GM18505 (cell line): Measurements from ENCODE around the gene NABP1.

Experiments
- ATAC-seq: cut with Tn5 transposase; IDR thresholded peaks from one replicate; pipeline ENCODE4 v1.9.1; 2021; ENCODE audit not compliant: unreplicated experiment
- POLR2A ChIP-seq: IDR thresholded peaks from 4 replicates; pipeline ENCODE4 v1.6.1; 2011; ENCODE audit warnings: borderline replicate concordance; ENCODE audit not compliant: insufficient read depth, insufficient read length; ENCODE audit errors: extremely low read depth

Gene NABP1

DNA sequence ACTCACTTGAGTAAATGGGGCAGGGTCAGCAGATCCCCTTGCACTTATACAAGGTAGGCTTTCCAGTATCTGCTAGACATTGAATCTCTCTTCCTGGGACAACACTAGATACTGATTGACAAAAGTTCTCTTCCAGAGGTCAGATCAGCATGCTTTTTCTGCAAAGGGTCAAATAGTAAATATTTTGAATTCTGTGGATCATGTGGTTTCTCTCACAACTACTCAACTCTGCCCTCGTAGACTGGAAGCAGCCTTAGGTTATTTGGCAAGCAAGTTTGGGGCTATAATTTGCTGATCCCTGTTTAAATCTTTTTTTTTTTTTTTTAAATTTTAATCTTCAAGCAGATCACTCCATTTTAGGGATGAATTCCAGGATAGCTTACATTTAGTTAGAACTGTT, 17.4 kb upstream of the NABP1 start:
- no peak for TF ChIP-seq POLR2A

DNA sequence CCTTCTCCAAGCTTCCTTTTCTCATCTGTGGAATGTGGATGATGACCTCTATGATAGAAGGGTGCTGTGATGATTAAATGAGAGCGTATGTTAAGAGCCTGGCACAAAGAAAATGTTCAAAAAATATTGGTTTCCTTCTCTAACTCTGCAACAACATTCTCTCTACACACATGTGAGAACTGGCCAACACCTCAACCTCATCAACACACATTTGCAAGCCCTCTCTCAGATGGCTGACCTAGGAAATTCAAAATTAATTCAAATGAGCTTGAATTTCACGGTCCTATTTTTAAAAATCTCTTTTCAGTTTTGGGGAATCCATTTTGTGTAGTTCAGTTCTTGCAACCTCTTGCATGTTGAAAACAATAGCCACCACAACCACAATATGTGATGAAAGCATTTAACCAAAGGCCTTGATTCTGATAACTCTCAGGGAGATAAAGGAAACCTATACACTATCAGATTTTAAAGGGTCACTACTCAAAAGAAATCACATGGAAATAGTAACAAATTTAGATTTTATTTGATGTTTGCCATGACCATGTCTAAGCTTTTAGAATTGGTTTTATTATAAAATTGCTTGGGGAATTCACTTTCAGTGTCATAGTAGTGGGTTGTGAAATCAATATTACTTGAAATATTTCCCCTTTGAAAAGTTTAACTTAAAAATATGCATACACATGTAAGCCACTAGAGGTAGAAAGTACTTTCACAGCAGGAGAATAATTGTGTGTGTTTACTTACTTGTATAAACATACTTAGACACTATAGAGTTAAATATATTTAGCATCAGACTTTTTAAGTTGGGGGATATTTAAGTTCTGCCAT, 16.6 kb upstream of the NABP1 start:
- no peak for ATAC-seq
- TF ChIP-seq POLR2A: no peak

More for the DNA sequence above, 17.4 kb upstream of the NABP1 start:
- ATAC-seq: no peak

DNA sequence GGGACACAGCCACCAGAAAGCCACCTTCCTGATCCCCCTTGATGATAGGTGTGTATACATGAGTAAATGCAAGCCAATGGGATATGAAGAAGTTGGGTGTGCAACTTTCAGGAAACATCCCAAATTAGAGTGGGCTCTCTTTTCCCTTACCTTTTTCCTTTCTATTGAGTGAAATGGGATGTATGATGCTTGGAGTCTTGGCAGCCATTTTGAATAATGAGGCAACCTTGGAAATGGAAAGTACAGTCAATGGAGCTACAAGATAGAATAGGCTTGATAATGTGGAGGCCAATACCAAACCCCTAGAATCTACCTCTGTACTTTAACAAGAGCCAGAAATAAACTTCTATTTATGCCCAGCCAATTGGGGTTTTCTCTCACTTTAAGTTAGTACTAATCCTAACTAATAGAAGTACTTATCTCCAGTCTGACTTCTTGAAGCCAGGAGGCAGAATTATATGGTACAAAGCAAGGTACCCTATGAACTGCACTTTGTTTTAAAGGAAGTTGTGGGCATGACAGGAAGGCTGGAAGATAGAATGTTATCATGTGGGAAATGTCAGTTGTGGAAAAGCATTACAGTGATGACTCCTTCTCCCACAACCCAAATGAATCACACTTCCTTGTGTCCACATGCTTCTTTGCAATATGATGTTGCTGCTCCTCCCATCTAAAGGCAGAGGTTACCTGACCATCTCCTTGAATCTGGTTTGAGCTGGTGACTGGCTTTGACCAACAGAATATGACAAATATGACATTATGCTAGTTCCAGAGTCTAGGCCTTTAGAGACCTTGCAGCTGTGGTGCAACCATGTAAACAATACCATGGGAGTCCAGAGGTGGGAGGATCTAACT, 12.9 kb upstream of the NABP1 start:
- ATAC-seq: no peak
- TF ChIP-seq POLR2A: no peak

DNA sequence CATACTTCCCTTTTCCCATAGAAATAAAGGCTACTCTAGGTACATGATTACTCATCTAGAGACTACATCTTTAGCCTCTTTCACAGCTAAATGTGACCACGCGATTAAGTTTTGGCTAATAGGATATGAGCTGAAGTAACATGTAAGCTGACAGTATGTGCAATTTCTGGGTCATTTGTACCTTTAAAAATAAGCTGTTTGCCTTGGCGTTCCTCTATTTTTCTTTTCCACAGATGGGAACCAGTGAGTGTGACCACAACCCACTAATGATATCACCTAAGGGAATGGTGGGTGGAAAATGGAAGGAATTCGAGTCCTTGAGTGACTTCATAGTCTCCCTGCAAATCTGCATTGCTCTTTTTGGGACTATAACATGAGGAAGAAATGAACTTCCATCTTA, 11.7 kb upstream of the NABP1 start:
- no peak for TF ChIP-seq POLR2A
- ATAC-seq: no peak

DNA sequence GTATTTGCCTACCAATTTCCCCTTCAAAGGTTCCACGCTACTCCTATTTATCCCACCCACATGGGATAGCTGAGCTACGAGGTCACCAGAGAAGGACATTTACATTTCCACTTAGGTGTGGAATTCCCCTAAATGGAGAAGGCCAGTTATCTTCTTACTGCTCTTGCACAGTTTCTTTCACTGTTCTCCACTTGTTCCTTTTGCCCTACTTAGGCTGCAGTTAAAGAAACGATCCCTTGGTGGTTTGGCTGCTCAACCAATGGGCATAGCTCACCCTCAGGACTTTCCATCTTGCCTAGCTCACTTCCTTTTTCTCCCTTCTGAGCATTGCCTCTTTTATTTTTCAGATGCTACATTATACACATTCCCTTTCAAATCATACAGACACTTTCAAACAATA, 11.2 kb upstream of the NABP1 start:
- no peak for TF ChIP-seq POLR2A
- peak; percentile 70 for ATAC-seq

DNA sequence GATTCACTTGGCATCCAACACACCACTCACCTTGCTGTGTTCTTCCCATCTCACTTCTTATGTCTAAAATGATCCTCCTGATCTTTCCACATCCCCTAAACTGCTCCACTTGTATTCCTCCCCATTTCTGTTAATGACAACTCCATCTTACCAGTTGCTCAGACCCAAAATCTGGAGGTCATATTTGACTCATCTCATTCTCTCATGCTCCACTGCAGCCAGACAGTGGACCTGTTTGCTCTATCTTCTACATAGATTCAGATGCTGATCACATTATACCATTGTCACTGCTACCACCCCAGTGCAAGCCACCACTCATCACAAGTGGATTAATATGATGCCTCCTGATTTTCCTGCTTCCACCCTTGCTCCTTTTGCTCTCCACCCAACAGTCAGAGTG, 7.9 kb upstream of the NABP1 start:
- peak; percentile 72 for ATAC-seq
- TF ChIP-seq POLR2A: no peak

GRCh38 chr2:191670787-191671186, 7.1 kb upstream of the NABP1 start:
- no peak for ATAC-seq
- TF ChIP-seq POLR2A: no peak

- TF ChIP-seq POLR2A: peak; percentile 23
- ATAC-seq: peak; percentile 48
Observed at GRCh38 chr2:191675807-191676721, 1.9 kb upstream of the NABP1 start.

- ATAC-seq: peak; percentile 28
- no peak for TF ChIP-seq POLR2A
Observed at GRCh38 chr2:191676790-191677645, 918 bp upstream of the NABP1 start.

DNA sequence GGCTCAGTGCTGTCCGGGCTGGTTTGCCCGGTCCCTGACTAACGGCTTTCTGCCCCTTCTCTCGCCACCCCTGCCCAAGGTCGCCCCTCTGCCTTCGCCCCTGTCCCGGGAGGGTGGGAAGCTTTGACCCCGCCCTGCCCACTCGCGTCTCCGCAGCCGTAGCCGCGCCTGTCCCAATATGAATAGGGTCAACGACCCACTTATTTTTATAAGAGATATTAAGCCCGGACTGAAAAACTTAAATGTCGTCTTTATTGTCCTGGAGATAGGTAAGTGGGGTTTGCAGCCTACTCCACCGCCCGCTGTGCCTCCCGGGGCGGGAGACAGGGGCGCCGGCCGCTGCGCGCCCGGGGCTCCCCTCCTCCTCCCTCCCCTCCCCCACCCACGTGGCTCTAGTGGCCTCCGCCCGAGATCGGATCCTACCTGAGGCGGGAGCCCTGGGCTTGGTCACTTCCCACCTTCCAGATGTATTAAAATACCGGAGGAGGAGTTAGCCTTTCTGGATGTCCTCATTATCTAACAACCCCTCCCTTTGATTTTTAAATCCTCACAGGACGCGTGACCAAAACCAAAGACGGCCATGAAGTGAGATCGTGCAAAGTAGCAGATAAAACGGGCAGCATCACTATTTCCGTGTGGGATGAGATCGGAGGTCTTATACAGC, 633 bp downstream of the NABP1 start:
- TF ChIP-seq POLR2A: no peak
- peak; percentile 5 for ATAC-seq

DNA sequence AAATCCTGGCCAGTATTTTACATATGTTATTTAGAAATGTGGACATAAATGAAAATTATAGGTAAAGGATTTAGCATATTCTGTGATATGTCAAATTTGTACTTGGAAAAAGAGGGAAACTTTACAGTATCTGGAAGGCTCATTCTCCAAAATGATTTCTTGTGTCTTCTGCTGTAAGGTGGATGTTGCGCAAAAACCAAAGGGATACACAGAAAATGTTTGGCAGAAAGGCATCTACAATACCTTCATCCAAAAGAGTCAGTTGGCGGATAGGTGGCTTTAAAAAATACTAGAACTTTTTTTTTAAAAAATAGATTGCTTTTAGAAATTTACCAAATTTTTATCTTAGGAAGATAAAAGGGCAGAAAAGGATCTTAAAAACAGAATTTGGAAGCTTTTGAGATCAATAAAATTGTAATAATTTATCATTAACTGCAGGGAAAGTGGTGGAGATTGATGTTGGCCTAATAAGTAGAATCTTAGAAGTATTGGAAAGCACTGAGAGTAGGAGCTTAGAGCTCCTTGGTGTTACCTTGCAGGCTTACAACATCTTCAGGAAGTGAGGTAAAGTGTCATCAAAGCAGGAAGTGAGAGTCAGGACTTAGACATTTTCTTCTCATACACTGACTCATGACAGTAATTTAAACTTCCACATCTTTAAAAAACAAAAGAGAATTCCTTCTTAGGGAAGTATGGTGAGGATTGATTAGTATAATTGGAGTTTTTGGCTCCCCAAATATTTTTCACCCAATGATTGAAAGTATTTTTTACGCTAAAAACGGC, 2.1 kb downstream of the NABP1 start:
- peak; percentile 50 for TF ChIP-seq POLR2A
- ATAC-seq: peak; percentile 30
